HEK293 (cell line): ENCODE results near the gene GATC.
A peak's percentile ranks its signal among the peaks of the same experiment; 100 is the strongest.

Experiments
- AEBP2 ChIP-seq: fragments of 450-650 bp; formaldehyde crosslinking; IDR thresholded peaks from 2 replicates; pipeline ENCODE4 v1.5.1; 2016; ENCODE audit warnings: missing biosample characterization, missing genetic modification characterization, borderline replicate concordance
- BCL11A ChIP-seq: fragments of 450-650 bp; formaldehyde crosslinking; IDR thresholded peaks from 2 replicates; pipeline ENCODE4 v1.5.1; 2016; ENCODE audit warnings: low read depth, missing biosample characterization, missing genetic modification characterization
- GLI4 ChIP-seq: fragments of 450-650 bp; formaldehyde crosslinking; IDR thresholded peaks from 2 replicates; pipeline ENCODE4 v1.5.1; 2016; ENCODE audit warnings: missing biosample characterization, missing genetic modification characterization
- MEIS1 ChIP-seq: sonication (generic); formaldehyde crosslinking; IDR thresholded peaks from 2 replicates; pipeline ENCODE4 v1.8.1; 2022; ENCODE audit warnings: missing genetic modification reagents, mild to moderate bottlenecking, borderline replicate concordance
- OSR2 ChIP-seq: fragments of 450-650 bp; formaldehyde crosslinking; IDR thresholded peaks from 2 replicates; pipeline ENCODE4 v1.5.1; 2016; ENCODE audit warnings: missing biosample characterization, missing genetic modification characterization
- YY2 ChIP-seq: fragments of 450-650 bp; formaldehyde crosslinking; IDR thresholded peaks from 2 replicates; pipeline ENCODE4 v1.5.1; 2016; ENCODE audit warnings: missing biosample characterization, missing genetic modification characterization
- ZBTB20 ChIP-seq: fragments of 450-650 bp; formaldehyde crosslinking; IDR thresholded peaks from 2 replicates; pipeline ENCODE4 v1.5.1; 2016; ENCODE audit warnings: missing biosample characterization, missing genetic modification characterization
- ZBTB21 ChIP-seq: fragments of 450-650 bp; formaldehyde crosslinking; IDR thresholded peaks from 2 replicates; pipeline ENCODE4 v1.5.1; 2017; ENCODE audit warnings: missing biosample characterization, missing genetic modification characterization
- ZFP37 ChIP-seq: fragments of 450-650 bp; formaldehyde crosslinking; IDR thresholded peaks from 2 replicates; pipeline ENCODE4 v1.5.1; 2016; ENCODE audit warnings: missing biosample characterization, missing genetic modification characterization
- ZNF157 ChIP-seq: fragments of 450-650 bp; formaldehyde crosslinking; IDR thresholded peaks from 2 replicates; pipeline ENCODE4 v1.5.1; 2016; ENCODE audit warnings: missing biosample characterization, missing genetic modification characterization
- ZNF174 ChIP-seq: fragments of 450-650 bp; formaldehyde crosslinking; IDR thresholded peaks from 2 replicates; pipeline ENCODE4 v1.5.0; 2017; ENCODE audit warnings: missing biosample characterization, mild to moderate bottlenecking, missing genetic modification characterization
- ZNF175 ChIP-seq: fragments of 450-650 bp; formaldehyde crosslinking; IDR thresholded peaks from 2 replicates; pipeline ENCODE4 v1.5.1; 2016; ENCODE audit warnings: missing biosample characterization, missing genetic modification characterization
- ZNF2 ChIP-seq: fragments of 450-650 bp; formaldehyde crosslinking; IDR thresholded peaks from 2 replicates; pipeline ENCODE4 v1.5.1; 2016; ENCODE audit warnings: missing biosample characterization, missing genetic modification characterization
- ZNF292 ChIP-seq: fragments of 450-650 bp; formaldehyde crosslinking; IDR thresholded peaks from 2 replicates; pipeline ENCODE4 v1.5.1; 2016; ENCODE audit warnings: low read depth, missing biosample characterization, missing genetic modification characterization, borderline replicate concordance
- ZNF37A ChIP-seq: fragments of 450-650 bp; IDR thresholded peaks from 2 replicates; pipeline ENCODE4 v1.5.1; 2018; ENCODE audit warnings: missing biosample characterization, missing genetic modification characterization
- ZNF416 ChIP-seq: fragments of 450-650 bp; formaldehyde crosslinking; IDR thresholded peaks from 2 replicates; pipeline ENCODE4 v1.5.1; 2016; ENCODE audit warnings: missing biosample characterization, missing genetic modification characterization
- ZNF48 ChIP-seq: fragments of 450-650 bp; formaldehyde crosslinking; IDR thresholded peaks from 2 replicates; pipeline ENCODE4 v1.5.1; 2016; ENCODE audit warnings: missing biosample characterization, missing genetic modification characterization
- ZNF521 ChIP-seq: fragments of 450-650 bp; formaldehyde crosslinking; IDR thresholded peaks from 2 replicates; pipeline ENCODE4 v1.5.1; 2017; ENCODE audit warnings: missing biosample characterization, mild to moderate bottlenecking, missing genetic modification characterization
- ZNF549 ChIP-seq: fragments of 450-650 bp; IDR thresholded peaks from 2 replicates; pipeline ENCODE4 v1.5.1; 2018; ENCODE audit warnings: missing biosample characterization, missing genetic modification characterization, mild to moderate bottlenecking, inconsistent platforms, moderate library complexity
- ZNF585B ChIP-seq: fragments of 450-650 bp; formaldehyde crosslinking; IDR thresholded peaks from 2 replicates; pipeline ENCODE4 v1.5.1; 2016; ENCODE audit warnings: missing biosample characterization, missing genetic modification characterization
- ZNF610 ChIP-seq: fragments of 450-650 bp; formaldehyde crosslinking; IDR thresholded peaks from 2 replicates; pipeline ENCODE4 v1.5.1; 2016; ENCODE audit warnings: missing biosample characterization, missing genetic modification characterization, borderline replicate concordance
- ZNF677 ChIP-seq: fragments of 450-650 bp; IDR thresholded peaks from 2 replicates; pipeline ENCODE4 v1.5.0; 2018; ENCODE audit warnings: missing biosample characterization, mild to moderate bottlenecking, missing genetic modification characterization, moderate library complexity
- ZNF747 ChIP-seq: fragments of 450-650 bp; formaldehyde crosslinking; IDR thresholded peaks from 2 replicates; pipeline ENCODE4 v1.5.1; 2016; ENCODE audit warnings: missing biosample characterization, missing genetic modification characterization
- ZNF777 ChIP-seq: fragments of 450-650 bp; formaldehyde crosslinking; IDR thresholded peaks from 2 replicates; pipeline ENCODE4 v1.5.1; 2017; ENCODE audit warnings: missing biosample characterization, missing genetic modification characterization, borderline replicate concordance
- ZNF791 ChIP-seq: fragments of 450-650 bp; formaldehyde crosslinking; IDR thresholded peaks from 2 replicates; pipeline ENCODE4 v1.5.1; 2016; ENCODE audit warnings: missing biosample characterization, missing genetic modification characterization
- ZNF792 ChIP-seq: fragments of 450-650 bp; formaldehyde crosslinking; IDR thresholded peaks from 2 replicates; pipeline ENCODE4 v1.5.1; 2016; ENCODE audit warnings: missing biosample characterization, missing genetic modification characterization
- ZSCAN4 ChIP-seq: fragments of 450-650 bp; formaldehyde crosslinking; IDR thresholded peaks from 2 replicates; pipeline ENCODE4 v1.5.1; 2017; ENCODE audit warnings: missing biosample characterization, missing genetic modification characterization
- TF ChIP-seq, protein P1 (sequence below): fragments of 450-650 bp; formaldehyde crosslinking; IDR thresholded peaks from 2 replicates; pipeline ENCODE4 v1.5.1; 2016; ENCODE audit warnings: missing biosample characterization, missing genetic modification characterization, low read depth
- TF ChIP-seq, protein P2 (sequence below): fragments of 450-650 bp; formaldehyde crosslinking; IDR thresholded peaks from 2 replicates; pipeline ENCODE4 v1.5.1; 2016; ENCODE audit warnings: missing biosample characterization, missing genetic modification characterization
- TF ChIP-seq, protein P3 (sequence below): fragments of 450-650 bp; formaldehyde crosslinking; IDR thresholded peaks from 2 replicates; pipeline ENCODE4 v1.5.1; 2016; ENCODE audit warnings: missing biosample characterization, missing genetic modification characterization

The GATC gene

GRCh38 chr12:120445911-120446843 is at the start of gene GATC, which contains the start of gene TRIAP1 (continued):
- no peak for TF ChIP-seq ZNF174 (tag by site-specific recombination)
- TF ChIP-seq, protein P1, sequence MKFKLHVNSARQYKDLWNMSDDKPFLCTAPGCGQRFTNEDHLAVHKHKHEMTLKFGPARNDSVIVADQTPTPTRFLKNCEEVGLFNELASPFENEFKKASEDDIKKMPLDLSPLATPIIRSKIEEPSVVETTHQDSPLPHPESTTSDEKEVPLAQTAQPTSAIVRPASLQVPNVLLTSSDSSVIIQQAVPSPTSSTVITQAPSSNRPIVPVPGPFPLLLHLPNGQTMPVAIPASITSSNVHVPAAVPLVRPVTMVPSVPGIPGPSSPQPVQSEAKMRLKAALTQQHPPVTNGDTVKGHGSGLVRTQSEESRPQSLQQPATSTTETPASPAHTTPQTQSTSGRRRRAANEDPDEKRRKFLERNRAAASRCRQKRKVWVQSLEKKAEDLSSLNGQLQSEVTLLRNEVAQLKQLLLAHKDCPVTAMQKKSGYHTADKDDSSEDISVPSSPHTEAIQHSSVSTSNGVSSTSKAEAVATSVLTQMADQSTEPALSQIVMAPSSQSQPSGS (tag by site-specific recombination): peak; percentile 88
- peak; percentile 78; the same call in 1 of the 2 replicates for TF ChIP-seq ZNF610
- no peak for TF ChIP-seq ZNF37A
- TF ChIP-seq GLI4: 0 out of 2 replicates have a peak, but pooled peaks have one; percentile 42
- TF ChIP-seq OSR2 (tag by site-specific recombination): 0 out of 2 replicates have a peak, but pooled peaks have one; percentile 10
- TF ChIP-seq ZNF791 (tag by site-specific recombination): no peak
- peak; percentile 61; the same call in 1 of the 2 replicates for TF ChIP-seq BCL11A (tag by site-specific recombination)
- peak; percentile 97 for TF ChIP-seq ZFP37
- TF ChIP-seq ZNF792 (tag by site-specific recombination): peak; percentile 41; the same call in 1 of the 2 replicates
- TF ChIP-seq AEBP2 (tag by site-specific recombination): no peak; the same call in 1 of the 2 replicates
- no peak for TF ChIP-seq ZNF48
- peak; percentile 35; the same call in 1 of the 2 replicates for TF ChIP-seq ZNF777 (tag by site-specific recombination)
- TF ChIP-seq, protein P2, sequence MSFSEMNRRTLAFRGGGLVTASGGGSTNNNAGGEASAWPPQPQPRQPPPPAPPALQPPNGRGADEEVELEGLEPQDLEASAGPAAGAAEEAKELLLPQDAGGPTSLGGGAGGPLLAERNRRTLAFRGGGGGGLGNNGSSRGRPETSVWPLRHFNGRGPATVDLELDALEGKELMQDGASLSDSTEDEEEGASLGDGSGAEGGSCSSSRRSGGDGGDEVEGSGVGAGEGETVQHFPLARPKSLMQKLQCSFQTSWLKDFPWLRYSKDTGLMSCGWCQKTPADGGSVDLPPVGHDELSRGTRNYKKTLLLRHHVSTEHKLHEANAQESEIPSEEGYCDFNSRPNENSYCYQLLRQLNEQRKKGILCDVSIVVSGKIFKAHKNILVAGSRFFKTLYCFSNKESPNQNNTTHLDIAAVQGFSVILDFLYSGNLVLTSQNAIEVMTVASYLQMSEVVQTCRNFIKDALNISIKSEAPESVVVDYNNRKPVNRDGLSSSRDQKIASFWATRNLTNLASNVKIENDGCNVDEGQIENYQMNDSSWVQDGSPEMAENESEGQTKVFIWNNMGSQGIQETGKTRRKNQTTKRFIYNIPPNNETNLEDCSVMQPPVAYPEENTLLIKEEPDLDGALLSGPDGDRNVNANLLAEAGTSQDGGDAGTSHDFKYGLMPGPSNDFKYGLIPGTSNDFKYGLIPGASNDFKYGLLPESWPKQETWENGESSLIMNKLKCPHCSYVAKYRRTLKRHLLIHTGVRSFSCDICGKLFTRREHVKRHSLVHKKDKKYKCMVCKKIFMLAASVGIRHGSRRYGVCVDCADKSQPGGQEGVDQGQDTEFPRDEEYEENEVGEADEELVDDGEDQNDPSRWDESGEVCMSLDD (tag by site-specific recombination): peak; percentile 73; the same call in 1 of the 2 replicates
- no peak for TF ChIP-seq ZNF549
- TF ChIP-seq, protein P3, sequence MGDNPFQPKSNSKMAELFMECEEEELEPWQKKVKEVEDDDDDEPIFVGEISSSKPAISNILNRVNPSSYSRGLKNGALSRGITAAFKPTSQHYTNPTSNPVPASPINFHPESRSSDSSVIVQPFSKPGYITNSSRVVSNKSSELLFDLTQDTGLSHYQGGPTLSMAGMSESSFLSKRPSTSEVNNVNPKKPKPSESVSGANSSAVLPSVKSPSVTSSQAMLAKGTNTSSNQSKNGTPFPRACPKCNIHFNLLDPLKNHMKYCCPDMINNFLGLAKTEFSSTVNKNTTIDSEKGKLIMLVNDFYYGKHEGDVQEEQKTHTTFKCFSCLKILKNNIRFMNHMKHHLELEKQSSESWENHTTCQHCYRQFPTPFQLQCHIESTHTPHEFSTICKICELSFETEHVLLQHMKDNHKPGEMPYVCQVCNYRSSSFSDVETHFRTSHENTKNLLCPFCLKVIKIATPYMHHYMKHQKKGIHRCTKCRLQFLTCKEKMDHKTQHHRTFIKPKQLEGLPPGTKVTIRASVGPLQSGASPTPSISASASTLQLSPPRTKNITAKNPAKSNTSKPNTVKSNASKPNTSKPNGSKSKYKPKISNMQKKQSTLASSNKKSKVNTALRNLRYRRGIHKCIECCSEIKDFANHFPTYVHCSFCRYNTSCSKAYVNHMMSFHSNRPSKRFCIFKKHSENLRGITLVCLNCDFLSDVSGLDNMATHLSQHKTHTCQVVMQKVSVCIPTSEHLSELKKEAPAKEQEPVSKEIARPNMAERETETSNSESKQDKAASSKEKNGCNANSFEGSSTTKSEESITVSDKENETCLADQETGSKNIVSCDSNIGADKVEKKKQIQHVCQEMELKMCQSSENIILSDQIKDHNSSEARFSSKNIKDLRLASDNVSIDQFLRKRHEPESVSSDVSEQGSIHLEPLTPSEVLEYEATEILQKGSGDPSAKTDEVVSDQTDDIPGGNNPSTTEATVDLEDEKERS (tag by site-specific recombination): peak; percentile 89; the same call in 1 of the 2 replicates
- no peak for TF ChIP-seq ZNF416
- TF ChIP-seq ZNF175 (tag by site-specific recombination): no peak
- TF ChIP-seq YY2 (tag by site-specific recombination): peak; percentile 98
- no peak for TF ChIP-seq ZNF747 (tag by site-specific recombination)
- peak; percentile 84 for TF ChIP-seq ZBTB20 (tag by site-specific recombination)
- TF ChIP-seq ZNF521 (tag by site-specific recombination): no peak
- peak; percentile 96 for TF ChIP-seq ZNF2 (tag by site-specific recombination)
- no peak; the same call in 1 of the 2 replicates for TF ChIP-seq MEIS1 (CRISPR knock-in tag)
- no peak for TF ChIP-seq ZNF157 (tag by site-specific recombination)
- peak; percentile 40; the same call in 1 of the 2 replicates for TF ChIP-seq ZSCAN4
- TF ChIP-seq ZNF677 (tag by site-specific recombination): no peak
- no peak for TF ChIP-seq ZNF292 (tag by site-specific recombination)
- peak; percentile 93 for TF ChIP-seq ZBTB21 (tag by site-specific recombination)
- TF ChIP-seq ZNF585B (tag by site-specific recombination): no peak
